Measurements from ENCODE around the gene CCDC85A.

CCDC85A gene

GRCh38 chr2:56364902-56365301, 181.1 kb downstream of the CCDC85A start:
- no peak for DNase-seq (ENCODE audit: low read depth in 2 of 2)

DNA sequence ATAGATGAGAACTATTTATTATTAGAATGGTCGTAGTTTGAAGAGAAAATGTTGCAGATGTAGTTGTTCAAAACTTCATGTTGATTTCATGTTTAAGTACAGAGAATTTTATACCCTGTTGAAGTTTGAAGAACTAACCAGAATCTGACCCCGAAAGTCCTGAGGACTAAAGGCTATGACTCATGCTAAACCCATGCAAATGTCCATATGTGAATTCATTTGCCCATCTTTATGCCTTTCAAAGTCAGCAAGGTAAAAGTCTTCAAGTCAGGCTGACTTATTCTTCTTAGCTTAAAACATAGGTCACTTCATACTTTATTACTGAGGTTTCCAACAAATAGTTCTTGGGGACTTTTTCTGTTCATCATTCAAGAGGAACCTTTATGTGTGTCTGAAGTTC, 185.5 kb downstream of the CCDC85A start:
- DNase-seq (ENCODE audit: low read depth in 2 of 2): no peak

DNA sequence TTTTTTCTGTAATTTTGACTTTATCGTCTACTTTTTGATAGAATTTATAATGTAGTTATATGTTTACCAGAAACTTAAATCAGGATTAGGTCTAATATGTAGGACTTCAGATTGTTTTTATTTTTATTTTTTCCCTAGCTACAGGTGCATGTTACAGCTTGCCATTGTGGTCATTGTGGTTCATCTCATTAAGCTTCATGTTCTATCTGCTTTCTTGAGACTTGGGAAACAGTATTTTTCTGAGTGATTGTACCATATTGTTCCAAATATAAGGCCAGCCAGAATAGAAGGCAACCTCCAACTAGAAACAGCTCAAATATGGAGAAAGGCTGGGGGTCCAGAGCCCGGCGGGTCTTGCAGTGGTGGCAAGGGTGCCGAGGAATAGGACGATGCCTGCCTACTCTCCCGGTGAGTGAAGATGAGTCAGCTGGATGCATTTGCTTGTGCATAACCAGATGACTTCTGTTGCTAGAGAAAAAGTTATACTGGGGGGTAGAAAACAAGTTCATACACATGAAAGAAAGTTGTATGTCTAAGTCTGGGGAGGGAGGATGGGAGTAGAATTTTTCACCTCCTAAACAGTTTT, 188.4 kb downstream of the CCDC85A start:
- no peak for DNase-seq (ENCODE audit: low read depth in 2 of 2)

DNA sequence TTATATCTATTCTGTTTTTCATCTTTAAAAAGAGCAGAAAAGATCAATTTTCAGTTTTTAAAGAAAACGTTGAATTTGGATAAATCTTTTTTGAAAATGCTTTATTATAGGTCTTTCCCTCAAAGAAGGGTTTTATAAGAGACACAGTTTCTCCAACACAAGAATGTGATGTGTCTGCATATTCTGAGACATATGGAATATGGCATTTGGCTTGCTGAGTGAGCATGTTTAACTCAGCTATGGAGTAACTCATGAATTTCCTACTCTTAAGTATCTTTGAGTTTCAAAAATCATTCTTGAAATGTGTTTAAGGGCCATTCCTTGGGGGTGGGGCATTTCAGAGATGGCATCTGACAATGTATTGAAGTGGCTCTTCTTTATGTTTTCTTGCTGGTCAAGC, 191.5 kb downstream of the CCDC85A start:
- DNase-seq (ENCODE audit: low read depth in 2 of 2): no peak

DNA sequence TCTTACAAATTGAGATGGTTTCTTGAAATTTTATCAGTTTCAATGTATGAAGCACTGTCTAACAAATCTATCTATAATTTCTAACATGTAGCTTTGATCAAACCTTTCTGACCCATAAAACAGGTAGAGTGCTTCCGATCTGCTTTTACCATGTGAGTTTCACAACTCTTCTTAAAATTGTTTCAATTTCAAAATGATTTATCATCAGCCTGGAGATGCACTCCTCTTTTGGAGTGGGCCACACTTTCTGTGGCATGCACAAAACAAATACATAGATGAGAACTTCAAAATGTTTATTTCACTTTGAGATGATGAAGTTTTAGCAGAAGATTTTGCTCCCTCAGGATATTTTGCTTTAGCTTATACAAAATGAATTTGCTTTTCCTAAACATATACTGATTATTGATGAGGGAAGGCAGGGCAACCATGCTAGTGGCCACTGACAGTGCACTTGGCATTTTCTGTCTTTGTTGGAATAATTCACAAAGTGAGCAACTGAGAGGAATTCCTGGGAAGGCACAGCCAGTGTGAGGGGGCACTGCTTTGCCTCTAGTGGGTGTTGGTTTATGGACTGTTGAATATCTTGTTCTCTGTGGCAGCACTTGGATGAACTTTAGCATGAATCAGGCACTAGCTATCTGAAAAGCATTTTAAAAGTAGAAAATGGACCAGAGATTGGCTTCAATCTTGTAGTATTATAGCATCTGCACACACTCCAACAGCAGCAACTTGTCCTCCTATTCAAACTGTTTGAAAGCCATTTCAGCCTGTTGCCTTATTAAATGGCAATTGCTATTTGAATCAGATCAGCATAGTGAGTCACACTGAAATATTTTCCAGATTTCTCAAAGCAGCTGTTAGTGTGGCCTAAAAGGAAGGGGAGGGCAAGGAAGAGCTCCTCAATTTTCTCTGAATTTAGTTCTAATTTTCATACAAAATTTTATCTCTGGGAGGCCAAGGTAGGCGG, 193.2 kb downstream of the CCDC85A start:
- no peak for DNase-seq (ENCODE audit: low read depth in 2 of 2)

- no peak for DNase-seq (ENCODE audit: low read depth in 2 of 2)
Measured at GRCh38 chr2:56379066-56379465, 195.3 kb downstream of the CCDC85A start.

GRCh38 chr2:56380861-56381260, 197.1 kb downstream of the CCDC85A start:
- no peak for DNase-seq (ENCODE audit: low read depth in 2 of 2)

DNA sequence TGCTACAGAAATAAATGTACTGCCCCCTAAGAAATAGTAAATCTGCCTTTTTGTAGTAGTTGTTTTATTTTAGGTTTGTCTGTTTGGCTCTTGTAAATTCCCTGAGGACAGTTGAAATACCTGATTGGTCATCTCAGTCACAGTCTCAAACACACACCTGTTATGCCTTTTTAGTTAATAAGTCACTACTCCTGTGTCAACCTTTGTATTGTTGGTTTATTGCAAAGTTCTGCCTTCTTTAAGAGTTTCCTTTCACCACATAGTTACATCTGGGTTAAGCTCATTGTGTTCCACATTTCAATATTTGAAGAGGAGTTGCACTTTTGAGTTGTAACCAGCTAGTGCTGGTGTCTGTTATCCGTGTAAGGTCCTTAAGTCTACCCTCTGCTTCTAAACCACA, 198.7 kb downstream of the CCDC85A start:
- DNase-seq (ENCODE audit: low read depth in 2 of 2): no peak

- no peak for DNase-seq (ENCODE audit: low read depth in 2 of 2)
Measured at GRCh38 chr2:56386657-56387056, 202.9 kb downstream of the CCDC85A start.

GRCh38 chr2:56390644-56391043, 206.9 kb downstream of the CCDC85A start:
- no peak for DNase-seq (ENCODE audit: low read depth in 2 of 2)

DNA sequence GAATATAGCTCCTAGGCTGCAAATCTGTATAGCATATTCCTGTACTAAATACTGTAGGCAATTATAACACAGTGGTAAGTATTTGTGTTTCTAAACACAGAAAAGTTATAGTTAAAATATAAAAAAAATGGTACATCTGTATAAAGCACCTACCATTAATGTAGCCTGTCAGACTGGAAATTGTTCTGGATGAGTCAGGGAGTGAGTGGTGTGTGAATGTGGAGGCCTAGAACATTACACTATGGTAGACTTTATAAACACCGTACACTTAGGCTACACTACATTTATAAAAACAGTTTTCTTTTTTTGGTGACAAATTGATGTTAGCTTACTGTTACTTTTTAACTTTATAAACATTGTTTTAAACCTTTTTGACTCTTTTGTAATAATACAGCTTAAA, 226.3 kb downstream of the CCDC85A start:
- DNase-seq (ENCODE audit: low read depth in 2 of 2): no peak

GRCh38 chr2:56416500-56417176, 232.8 kb downstream of the CCDC85A start:
- DNase-seq (ENCODE audit: low read depth in 2 of 2): no peak

Data from stimulated activated CD8-positive, alpha-beta memory T cell treated with anti-CD3 and anti-CD28 coated beads, Interleukin-7, amount 100 ng/mL, for 4 hours (primary cell).